ENCODE results near the gene PPP1R18.

DNA sequence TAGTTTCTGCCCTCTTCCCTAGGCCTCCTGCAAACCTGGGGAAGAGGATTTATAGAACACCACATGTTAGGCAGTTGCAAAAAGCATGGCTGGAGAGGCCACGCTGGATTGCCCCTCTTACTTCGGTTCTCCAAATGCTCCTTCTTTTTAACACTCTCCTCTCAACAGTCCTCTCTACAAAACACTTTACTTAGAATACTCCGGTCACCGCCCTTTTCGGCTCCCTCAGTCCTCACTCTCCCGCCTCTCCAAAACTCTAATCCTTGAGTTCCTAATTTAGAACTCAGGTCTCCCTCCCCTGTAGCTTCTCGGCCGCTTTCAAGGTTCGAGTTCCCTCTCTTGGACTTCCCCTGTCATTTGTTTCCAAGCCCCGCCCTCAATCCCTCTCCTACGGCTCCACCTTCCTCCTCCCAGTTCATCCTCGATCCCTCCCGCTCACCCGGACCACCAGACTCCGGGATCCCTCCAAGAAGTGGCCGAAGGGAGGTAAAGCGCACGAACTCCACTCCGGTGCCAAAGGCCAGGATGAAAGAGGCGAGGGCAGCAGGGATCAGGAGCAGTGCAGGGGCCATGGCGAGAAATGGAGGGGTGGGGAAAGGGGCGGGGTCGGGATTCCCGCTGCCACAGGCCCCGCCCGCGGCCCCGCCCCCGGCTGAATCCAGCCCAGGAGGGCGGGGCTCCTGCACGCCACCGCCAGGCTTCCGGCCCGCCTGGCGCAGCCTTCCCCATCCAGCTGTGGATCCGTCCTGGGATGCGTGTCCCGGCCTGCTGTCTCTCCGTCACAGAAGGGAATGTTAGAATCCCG, 4.2 kb upstream of the PPP1R18 start, which contains the start of gene NRM:
- TF ChIP-seq, protein P1, sequence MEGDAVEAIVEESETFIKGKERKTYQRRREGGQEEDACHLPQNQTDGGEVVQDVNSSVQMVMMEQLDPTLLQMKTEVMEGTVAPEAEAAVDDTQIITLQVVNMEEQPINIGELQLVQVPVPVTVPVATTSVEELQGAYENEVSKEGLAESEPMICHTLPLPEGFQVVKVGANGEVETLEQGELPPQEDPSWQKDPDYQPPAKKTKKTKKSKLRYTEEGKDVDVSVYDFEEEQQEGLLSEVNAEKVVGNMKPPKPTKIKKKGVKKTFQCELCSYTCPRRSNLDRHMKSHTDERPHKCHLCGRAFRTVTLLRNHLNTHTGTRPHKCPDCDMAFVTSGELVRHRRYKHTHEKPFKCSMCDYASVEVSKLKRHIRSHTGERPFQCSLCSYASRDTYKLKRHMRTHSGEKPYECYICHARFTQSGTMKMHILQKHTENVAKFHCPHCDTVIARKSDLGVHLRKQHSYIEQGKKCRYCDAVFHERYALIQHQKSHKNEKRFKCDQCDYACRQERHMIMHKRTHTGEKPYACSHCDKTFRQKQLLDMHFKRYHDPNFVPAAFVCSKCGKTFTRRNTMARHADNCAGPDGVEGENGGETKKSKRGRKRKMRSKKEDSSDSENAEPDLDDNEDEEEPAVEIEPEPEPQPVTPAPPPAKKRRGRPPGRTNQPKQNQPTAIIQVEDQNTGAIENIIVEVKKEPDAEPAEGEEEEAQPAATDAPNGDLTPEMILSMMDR (IDR thresholded peaks at IDR 0.05) = no peak
- no peak for TF ChIP-seq EP300 (IDR thresholded peaks at IDR 0.05)

Measured in stomach (tissue), 4 donors.